Testis (tissue), 3 donors: ENCODE measurements around the gene CHN2. TPM values are rescaled to one million over a fixed set of nuclear protein-coding genes. Genes with fewer than 3 reads are reported as not detected.

Source experiments
- DNase-seq: peaks from one replicate; pipeline ENCODE4 v3.0.0-alpha.2; 2019
- H3K27ac ChIP-seq, 2 donors: fragments of 200-600 bp; sonication (generic); one replicate each; pipeline ENCODE4 v1.5.1; 2019
- H3K27me3 ChIP-seq: fragments of 200-600 bp; sonication (generic); one replicate; pipeline ENCODE4 v1.5.1; 2019
- H3K36me3 ChIP-seq: fragments of 200-600 bp; sonication (generic); one replicate; pipeline ENCODE4 v1.5.1; 2017; ENCODE audit warnings: low read depth; ENCODE audit errors: missing control alignments
- H3K4me1 ChIP-seq: fragments of 200-600 bp; sonication (generic); one replicate; pipeline ENCODE4 v1.5.1; 2019
- H3K4me3 ChIP-seq, 2 donors: fragments of 200-600 bp; sonication (generic); one replicate each; pipeline ENCODE4 v1.5.1; 2017 to 2019
- H3K9me3 ChIP-seq: fragments of 200-600 bp; sonication (generic); one replicate; pipeline ENCODE4 v1.5.1; 2017
- POLR2A ChIP-seq: fragments of 450-650 bp; IDR thresholded peaks from one replicate; pipeline ENCODE4 v1.6.1; 2017; ENCODE audit warnings: antibody characterized with exemption, mild to moderate bottlenecking, moderate library complexity
- WGBS, 2 donors: methylation state at CpG; one replicate each; pipeline ENCODE4 v1.1.5; 2018; 5-methylcytosine and 5-hydroxymethylcytosine counted together
- intact Hi-C: fragments of 100-400 bp; cut with DNase I; formaldehyde crosslinking; loops from one replicate; pipeline ENCODE4 v1.15.1; 2023; ENCODE audit warnings: low total_unique reads
- polyA plus RNA-seq: library from polyadenylated mRNA; stranded (reverse); fragments of 350-450 nt; fragmentation: Illumina TruSeq; extraction: RNeasy Lipid Tissue Mini Kit (QIAGEN cat#74804); gene quantifications from one replicate; pipeline ENCODE4 v1.2.3, GENCODE V29; 2014; ENCODE audit warnings: low read depth, low replicate concordance; ENCODE audit not compliant: insufficient read depth
- total RNA-seq, 2 donors: library from RNA; depleted of rRNA; stranded (reverse); fragments of >200 nt; gene quantifications; one replicate each; pipeline ENCODE4 v1.2.3, GENCODE V29; 2016
- TF ChIP-seq, protein P1 (sequence below), 3 experiments: fragments of 450-650 bp in 2 of 3; fragments of 200-600 bp in 1 of 3; sonication (generic) in 1 of 3; IDR thresholded peaks; one replicate each; pipeline ENCODE4 v1.5.1; 2016 to 2019; ENCODE audit warnings: antibody characterized with exemption in 3 of 3, mild to moderate bottlenecking in 2 of 3, moderate library complexity in 1 of 3

Gene CHN2
- total and polyA plus RNA-seq, 3 donors from 2014 or later, result 8.6 to 27.4 (median 15.1) TPM

GRCh38 chr7:29231671-29232232 lies 37.2 kb downstream of the CHN2 start:
- Histone ChIP-seq H3K4me1 (no peaks in the 10 kb centered on the region), H3K27me3 (no peaks in the 10 kb centered on the region), H3K4me3 (no peak overlapping the region), H3K27ac (no peak overlapping the region), H3K36me3 (no peaks in the 10 kb centered on the region), H3K9me3 (no peaks in the 10 kb centered on the region)
- no peak for TF ChIP-seq POLR2A
- TF ChIP-seq, protein P1, sequence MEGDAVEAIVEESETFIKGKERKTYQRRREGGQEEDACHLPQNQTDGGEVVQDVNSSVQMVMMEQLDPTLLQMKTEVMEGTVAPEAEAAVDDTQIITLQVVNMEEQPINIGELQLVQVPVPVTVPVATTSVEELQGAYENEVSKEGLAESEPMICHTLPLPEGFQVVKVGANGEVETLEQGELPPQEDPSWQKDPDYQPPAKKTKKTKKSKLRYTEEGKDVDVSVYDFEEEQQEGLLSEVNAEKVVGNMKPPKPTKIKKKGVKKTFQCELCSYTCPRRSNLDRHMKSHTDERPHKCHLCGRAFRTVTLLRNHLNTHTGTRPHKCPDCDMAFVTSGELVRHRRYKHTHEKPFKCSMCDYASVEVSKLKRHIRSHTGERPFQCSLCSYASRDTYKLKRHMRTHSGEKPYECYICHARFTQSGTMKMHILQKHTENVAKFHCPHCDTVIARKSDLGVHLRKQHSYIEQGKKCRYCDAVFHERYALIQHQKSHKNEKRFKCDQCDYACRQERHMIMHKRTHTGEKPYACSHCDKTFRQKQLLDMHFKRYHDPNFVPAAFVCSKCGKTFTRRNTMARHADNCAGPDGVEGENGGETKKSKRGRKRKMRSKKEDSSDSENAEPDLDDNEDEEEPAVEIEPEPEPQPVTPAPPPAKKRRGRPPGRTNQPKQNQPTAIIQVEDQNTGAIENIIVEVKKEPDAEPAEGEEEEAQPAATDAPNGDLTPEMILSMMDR (IDR thresholded peaks at IDR 0.05), result no peak
- intact Hi-C loops, result no loop called here
- DNase-seq, result no peak
- 63 to 71% methylated on average over 4 of the region's 4 CpGs for WGBS, 2 donors

- no peak for DNase-seq
- H3K27me3 ChIP-seq, result no peaks in the 10 kb centered on the region
- no peaks in the 10 kb centered on the region for H3K36me3 ChIP-seq
- no peaks in the 10 kb centered on the region for H3K9me3 ChIP-seq
- no peak overlapping the region for H3K27ac ChIP-seq
- TF ChIP-seq, protein P1 (IDR thresholded peaks at IDR 0.05), result no peak
- TF ChIP-seq POLR2A, result no peak
- no peaks in the 10 kb centered on the region for H3K4me1 ChIP-seq
- WGBS, 2 donors, result 97 to 98% methylated on average over 2 of the region's 2 CpGs
- H3K4me3 ChIP-seq, result no peak overlapping the region
- intact Hi-C loops, result no loop called here
These were observed 39.9 kb downstream of the CHN2 start for GRCh38 chr7:29234438-29234837.

DNA sequence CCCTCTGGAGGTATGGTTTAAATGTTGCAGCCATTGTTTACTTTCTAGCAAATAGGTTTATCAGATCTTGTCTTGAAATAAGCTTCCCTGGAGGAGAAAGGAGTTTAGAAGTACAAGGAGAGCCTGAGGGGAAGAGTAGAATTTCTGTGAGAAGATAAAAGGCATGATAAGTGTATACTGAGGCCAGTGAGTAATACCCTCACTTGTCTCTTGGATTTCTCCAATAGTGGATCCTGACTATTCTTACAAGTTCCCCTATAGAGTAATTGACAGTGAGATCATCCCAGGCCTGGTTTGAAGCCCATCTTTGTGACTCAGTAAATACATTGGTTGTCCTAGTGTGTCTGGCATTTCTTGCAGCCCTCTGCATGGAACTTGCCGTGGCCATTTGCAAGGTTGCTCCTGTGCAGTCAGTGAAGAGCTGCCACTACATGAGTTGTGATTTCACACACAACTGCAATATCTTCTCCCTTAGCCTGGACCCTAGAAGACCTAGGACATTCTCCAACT lies 41.6 kb downstream of the CHN2 start:
- intact Hi-C loops, result no loop called here
- Histone ChIP-seq H3K9me3 (no peaks in the 10 kb centered on the region), H3K4me1 (no peaks in the 10 kb centered on the region), H3K27ac (no peak overlapping the region), H3K27me3 (no peaks in the 10 kb centered on the region), H3K36me3 (no peaks in the 10 kb centered on the region), H3K4me3 (no peak overlapping the region)
- TF ChIP-seq POLR2A, result no peak
- TF ChIP-seq, protein P1 (IDR thresholded peaks at IDR 0.05), result no peak
- DNase-seq, result no peak
- 84 to 92% methylated on average over 1 of the region's 1 CpG for WGBS, 2 donors

- TF ChIP-seq, protein P1 (IDR thresholded peaks at IDR 0.05), result no peak
- TF ChIP-seq POLR2A, result no peak
- no peak for DNase-seq
- Histone ChIP-seq H3K4me1 (no peaks in the 10 kb centered on the region), H3K27ac (no peak overlapping the region), H3K4me3 (no peak overlapping the region), H3K9me3 (no peaks in the 10 kb centered on the region), H3K27me3 (no peaks in the 10 kb centered on the region), H3K36me3 (no peaks in the 10 kb centered on the region)
- intact Hi-C loops, result no loop called here
These were observed 42.1 kb downstream of the CHN2 start for GRCh38 chr7:29236649-29237048.

GRCh38 chr7:29237489-29237888 lies 42.9 kb downstream of the CHN2 start:
- 81 to 87% methylated on average over 3 of the region's 3 CpGs for WGBS, 2 donors
- Histone ChIP-seq H3K27ac (no peak overlapping the region), H3K27me3 (no peaks in the 10 kb centered on the region), H3K4me3 (no peak overlapping the region), H3K36me3 (no peaks in the 10 kb centered on the region), H3K9me3 (no peaks in the 10 kb centered on the region), H3K4me1 (no peaks in the 10 kb centered on the region)
- TF ChIP-seq, protein P1 (IDR thresholded peaks at IDR 0.05), result no peak
- TF ChIP-seq POLR2A, result no peak
- DNase-seq, result no peak
- intact Hi-C loops, result no loop called here
